NCI-H146 (cell line): ENCODE results near the gene SPTBN1.
A peak's percentile ranks its signal among the peaks of the same experiment; 100 is the strongest.

Source experiments
- DNase-seq: peaks from one replicate; lab custom pipeline; 2025; lab: John Stamatoyannopoulos, UW

The SPTBN1 gene

GRCh38 chr2:54434711-54435110 lies 21.4 kb upstream of the SPTBN1 start:
- DNase-seq: no peak

- no peak for DNase-seq
Observed at GRCh38 chr2:54435325-54436226, 20.6 kb upstream of the SPTBN1 start.

- DNase-seq: no peak
Observed at GRCh38 chr2:54437588-54437987, 18.5 kb upstream of the SPTBN1 start.

GRCh38 chr2:54438271-54438670 lies 17.9 kb upstream of the SPTBN1 start:
- DNase-seq: no peak

GRCh38 chr2:54439582-54439981 lies 16.5 kb upstream of the SPTBN1 start:
- no peak for DNase-seq

- DNase-seq: no peak
Observed at GRCh38 chr2:54440050-54440449, 16.1 kb upstream of the SPTBN1 start.

- no peak for DNase-seq
Observed at GRCh38 chr2:54444503-54444902, 11.6 kb upstream of the SPTBN1 start.

- no peak for DNase-seq
Observed at GRCh38 chr2:54446122-54446521, 10.0 kb upstream of the SPTBN1 start.

GRCh38 chr2:54446625-54447024 lies 9.5 kb upstream of the SPTBN1 start:
- DNase-seq: no peak

- DNase-seq: peak; percentile 68
Observed at GRCh38 chr2:54454548-54455130, 1.5 kb upstream of the SPTBN1 start.

- DNase-seq: no peak
Observed at GRCh38 chr2:54455131-54455562, 980 bp upstream of the SPTBN1 start.

GRCh38 chr2:54456362-54456611 lies 160 bp downstream of the SPTBN1 start:
- DNase-seq: no peak

GRCh38 chr2:54456612-54457322 lies 640 bp downstream of the SPTBN1 start:
- peak; percentile 70 for DNase-seq

GRCh38 chr2:54457323-54458023 lies 1.3 kb downstream of the SPTBN1 start:
- peak; percentile 72 for DNase-seq

GRCh38 chr2:54459037-54459441 lies 2.9 kb downstream of the SPTBN1 start:
- DNase-seq: no peak

GRCh38 chr2:54461261-54461660 lies 5.1 kb downstream of the SPTBN1 start:
- no peak for DNase-seq

GRCh38 chr2:54464341-54464740 lies 8.2 kb downstream of the SPTBN1 start:
- no peak for DNase-seq

GRCh38 chr2:54465143-54465542 lies 9.0 kb downstream of the SPTBN1 start:
- DNase-seq: no peak

- DNase-seq: no peak
Observed at GRCh38 chr2:54466870-54467269, 10.7 kb downstream of the SPTBN1 start.

- no peak for DNase-seq
Observed at GRCh38 chr2:54468673-54469072, 12.5 kb downstream of the SPTBN1 start.

GRCh38 chr2:54469484-54470053 lies 13.4 kb downstream of the SPTBN1 start:
- no peak for DNase-seq

GRCh38 chr2:54470266-54470938 lies 14.3 kb downstream of the SPTBN1 start:
- DNase-seq: no peak
